ENCODE data around the gene CDC42SE1.
A peak's percentile ranks its signal among the peaks of the same experiment; 100 is the strongest.

The CDC42SE1 gene

GRCh38 chr1:151058692-151059091 lies 730 bp downstream of the CDC42SE1 start:
- DNase-seq (ENCODE audit: insufficient read length, low spot score) (no peak), FAIRE-seq (no peak)
- TF ChIP-seq SPI1 (IDR thresholded peaks at IDR 0.05; ENCODE audit: low read depth, low read length) (no peak), POLR2A (IDR thresholded peaks at IDR 0.05; ENCODE audit: low read depth, low read length) (no peak), POLR2AphosphoS5 (IDR thresholded peaks at IDR 0.05; ENCODE audit: low read depth, low read length) (no peak), PAX5 (IDR thresholded peaks at IDR 0.05; ENCODE audit: insufficient read depth, low read length, severe bottlenecking) (no peak)

DNA sequence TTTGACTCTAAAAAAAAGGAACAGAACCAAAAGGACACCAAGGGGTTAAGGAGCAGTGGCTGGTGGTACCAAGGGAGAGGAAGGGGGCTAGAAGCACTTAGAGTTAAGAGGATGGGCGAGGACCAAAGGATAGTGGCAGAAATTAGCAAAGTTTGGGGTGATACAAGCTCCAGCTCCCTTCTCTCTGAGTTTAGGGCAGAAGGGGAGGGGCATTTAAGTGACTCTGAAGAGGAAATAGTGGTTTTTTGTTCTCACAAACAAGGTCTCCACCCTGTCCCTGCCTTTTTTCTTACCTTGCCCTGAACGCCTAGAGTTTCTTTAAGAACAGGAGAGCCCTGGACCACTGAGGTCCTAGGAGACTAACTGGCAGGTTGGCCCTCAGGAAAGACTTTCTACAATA lies 3.3 kb downstream of the CDC42SE1 start:
- FAIRE-seq (no peak), DNase-seq (ENCODE audit: insufficient read length, low spot score) (no peak)
- TF ChIP-seq POLR2AphosphoS5 (IDR thresholded peaks at IDR 0.05; ENCODE audit: low read depth, low read length) (no peak), POLR2A (IDR thresholded peaks at IDR 0.05; ENCODE audit: low read depth, low read length) (peak; percentile 30; the same call in 1 of the 2 replicates)

DNA sequence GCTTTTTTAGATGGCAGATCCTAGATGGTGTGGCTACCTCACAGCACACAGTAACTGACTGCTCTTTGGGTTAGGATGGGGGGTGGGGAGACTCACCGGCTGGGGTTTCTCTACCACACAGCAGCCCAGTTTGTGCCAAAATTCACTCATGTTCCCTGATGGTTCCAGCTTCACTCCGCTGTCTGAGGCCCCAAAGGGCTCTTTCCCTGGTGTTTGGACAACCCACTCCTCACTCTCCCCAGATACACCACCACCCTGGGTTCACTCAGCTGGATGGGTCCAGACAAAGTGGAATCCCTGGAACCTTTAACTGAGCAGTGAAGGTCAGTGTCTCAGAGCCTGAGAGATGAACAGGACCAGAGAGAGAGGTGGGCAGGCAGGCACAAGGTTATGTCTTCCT lies 3.8 kb downstream of the CDC42SE1 start:
- no peak for DNase-seq (ENCODE audit: insufficient read length, low spot score)
- no peak for FAIRE-seq
- TF ChIP-seq PAX5 (IDR thresholded peaks at IDR 0.05; ENCODE audit: insufficient read depth, low read length, severe bottlenecking) (no peak), POLR2AphosphoS5 (IDR thresholded peaks at IDR 0.05; ENCODE audit: low read depth, low read length) (no peak; the same call in 1 of the 2 replicates), SPI1 (IDR thresholded peaks at IDR 0.05; ENCODE audit: low read depth, low read length) (no peak), POU2F2 (IDR thresholded peaks at IDR 0.05; ENCODE audit: low read depth, low read length) (no peak), POLR2A (IDR thresholded peaks at IDR 0.05; ENCODE audit: low read depth, low read length) (no peak), TAF1 (IDR thresholded peaks at IDR 0.05; ENCODE audit: low read depth, low read length) (no peak)

DNA sequence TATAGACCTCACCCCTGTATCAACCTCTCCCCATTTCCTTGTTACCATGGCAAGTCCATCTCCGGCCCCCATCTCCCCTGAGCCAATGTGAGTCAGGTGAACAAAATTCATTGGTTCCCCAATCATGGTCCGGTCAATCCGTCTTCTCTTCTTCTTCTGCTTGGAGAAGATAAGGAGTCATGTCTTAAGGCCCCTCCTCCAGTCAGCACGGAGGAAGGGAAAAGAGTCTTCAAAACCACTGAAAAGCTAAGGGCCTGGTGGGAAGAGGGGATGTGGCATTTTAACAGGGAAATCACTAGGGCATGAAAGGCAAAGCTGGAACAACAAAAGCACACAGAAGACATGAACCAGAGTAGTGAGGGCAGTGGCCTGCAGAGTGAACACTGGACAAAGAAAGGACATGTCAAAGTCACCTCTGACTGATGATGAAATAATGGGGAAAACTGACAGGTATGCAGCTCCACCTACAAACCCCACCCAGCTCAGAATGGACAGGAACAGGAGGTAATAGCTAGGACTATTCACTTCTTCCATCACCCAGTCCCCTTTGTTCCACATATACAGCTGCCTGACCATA lies 4.4 kb downstream of the CDC42SE1 start:
- TF ChIP-seq SPI1 (IDR thresholded peaks at IDR 0.05; ENCODE audit: low read depth, low read length) (no peak), TAF1 (IDR thresholded peaks at IDR 0.05; ENCODE audit: low read depth, low read length) (no peak), POLR2AphosphoS5 (IDR thresholded peaks at IDR 0.05; ENCODE audit: low read depth, low read length) (no peak), POLR2A (IDR thresholded peaks at IDR 0.05; ENCODE audit: low read depth, low read length) (no peak), POU2F2 (IDR thresholded peaks at IDR 0.05; ENCODE audit: low read depth, low read length) (no peak), PAX5 (IDR thresholded peaks at IDR 0.05; ENCODE audit: insufficient read depth, low read length, severe bottlenecking) (no peak)
- DNase-seq (ENCODE audit: insufficient read length, low spot score): no peak
- no peak for FAIRE-seq

DNA sequence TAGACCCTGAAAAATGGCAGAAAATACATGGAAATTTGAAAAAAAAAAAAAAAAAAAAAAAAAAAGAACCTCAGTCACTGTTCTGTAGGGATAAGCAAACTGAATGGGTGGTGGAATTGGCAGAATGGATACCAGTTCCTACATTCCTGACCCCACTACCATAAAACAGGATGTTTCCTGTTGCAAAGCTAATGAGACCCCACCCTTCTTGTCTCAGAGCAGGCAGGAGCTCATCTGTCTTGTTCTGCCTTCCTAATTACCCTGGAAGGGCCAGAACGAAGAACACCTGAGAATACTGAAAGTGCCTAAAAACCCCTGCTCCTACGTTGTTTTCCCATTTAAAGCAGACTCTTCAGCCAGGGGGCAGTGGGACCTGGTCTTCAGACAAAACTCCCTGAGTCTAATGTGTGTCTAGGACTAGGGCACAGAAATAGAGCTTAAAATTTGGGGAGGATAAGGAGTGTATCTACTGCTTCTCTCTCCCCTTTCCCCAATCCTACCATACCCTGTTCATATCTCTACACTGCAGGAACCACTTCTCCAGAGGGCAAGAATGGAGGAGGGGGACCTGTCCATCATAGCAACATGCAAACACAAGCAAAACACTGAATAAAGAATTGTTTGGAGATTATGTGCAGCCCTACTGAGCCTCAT lies 7.9 kb downstream of the CDC42SE1 start:
- FAIRE-seq (no peak), DNase-seq (ENCODE audit: insufficient read length, low spot score) (no peak)
- TF ChIP-seq POU2F2 (IDR thresholded peaks at IDR 0.05; ENCODE audit: low read depth, low read length): 0 out of 2 replicates have a peak, but pooled peaks have one; percentile 9
- TF ChIP-seq POLR2AphosphoS5 (IDR thresholded peaks at IDR 0.05; ENCODE audit: low read depth, low read length): peak; percentile 62
- TF ChIP-seq TAF1 (IDR thresholded peaks at IDR 0.05; ENCODE audit: low read depth, low read length): no peak
- no peak for TF ChIP-seq SPI1 (IDR thresholded peaks at IDR 0.05; ENCODE audit: low read depth, low read length)
- peak; percentile 59 for TF ChIP-seq POLR2A (IDR thresholded peaks at IDR 0.05; ENCODE audit: low read depth, low read length)

GRCh38 chr1:151050051-151050688 lies 9.3 kb downstream of the CDC42SE1 start:
- TF ChIP-seq PAX5 (IDR thresholded peaks at IDR 0.05; ENCODE audit: insufficient read depth, low read length, severe bottlenecking): no peak
- TF ChIP-seq POLR2A (IDR thresholded peaks at IDR 0.05; ENCODE audit: low read depth, low read length): peak; percentile 51; the same call in 1 of the 2 replicates
- DNase-seq (ENCODE audit: insufficient read length, low spot score) (no peak), FAIRE-seq (no peak)

- TF ChIP-seq POLR2A (IDR thresholded peaks at IDR 0.05; ENCODE audit: low read depth, low read length): no peak
- TF ChIP-seq POU2F2 (IDR thresholded peaks at IDR 0.05; ENCODE audit: low read depth, low read length): no peak
- TF ChIP-seq POLR2AphosphoS5 (IDR thresholded peaks at IDR 0.05; ENCODE audit: low read depth, low read length): peak; percentile 57; the same call in 1 of the 2 replicates
- no peak for DNase-seq (ENCODE audit: insufficient read length, low spot score)
- no peak for FAIRE-seq
Measured at GRCh38 chr1:151049458-151049857, 10.0 kb downstream of the CDC42SE1 start.

DNA sequence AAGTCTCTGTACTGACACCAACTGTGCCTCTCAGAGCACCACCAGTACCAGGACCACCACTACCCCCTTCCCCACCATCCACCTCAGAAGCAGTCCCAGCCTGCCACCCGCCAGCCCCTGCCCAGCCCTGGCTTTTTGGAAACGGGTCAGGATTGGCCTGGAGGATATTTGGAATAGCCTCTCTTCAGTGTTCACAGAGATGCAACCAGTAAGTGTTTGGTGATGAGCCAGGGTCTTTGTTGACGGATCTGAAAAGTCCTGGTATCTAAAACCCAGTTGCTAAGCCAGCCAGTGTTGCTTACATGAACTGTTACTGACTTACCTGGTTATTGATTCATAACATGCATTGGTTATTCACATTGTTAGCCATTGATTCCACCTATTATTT lies 10.8 kb downstream of the CDC42SE1 start:
- TF ChIP-seq SPI1 (IDR thresholded peaks at IDR 0.05; ENCODE audit: low read depth, low read length): no peak
- DNase-seq (ENCODE audit: insufficient read length, low spot score) (no peak), FAIRE-seq (no peak)

DNA sequence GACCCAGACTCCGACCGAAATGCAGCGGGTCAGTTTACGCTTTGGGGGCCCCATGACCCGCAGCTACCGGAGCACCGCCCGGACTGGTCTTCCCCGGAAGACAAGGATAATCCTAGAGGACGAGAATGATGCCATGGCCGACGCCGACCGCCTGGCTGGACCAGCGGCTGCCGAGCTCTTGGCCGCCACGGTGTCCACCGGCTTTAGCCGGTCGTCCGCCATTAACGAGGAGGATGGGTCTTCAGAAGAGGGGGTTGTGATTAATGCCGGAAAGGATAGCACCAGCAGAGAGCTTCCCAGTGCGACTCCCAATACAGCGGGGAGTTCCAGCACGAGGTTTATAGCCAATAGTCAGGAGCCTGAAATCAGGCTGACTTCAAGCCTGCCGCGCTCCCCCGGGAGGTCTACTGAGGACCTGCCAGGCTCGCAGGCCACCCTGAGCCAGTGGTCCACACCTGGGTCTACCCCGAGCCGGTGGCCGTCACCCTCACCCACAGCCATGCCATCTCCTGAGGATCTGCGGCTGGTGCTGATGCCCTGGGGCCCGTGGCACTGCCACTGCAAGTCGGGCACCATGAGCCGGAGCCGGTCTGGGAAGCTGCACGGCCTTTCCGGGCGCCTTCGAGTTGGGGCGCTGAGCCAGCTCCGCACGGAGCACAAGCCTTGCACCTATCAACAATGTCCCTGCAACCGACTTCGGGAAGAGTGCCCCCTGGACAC lies 11.3 kb downstream of the CDC42SE1 start:
- DNase-seq (ENCODE audit: insufficient read length, low spot score): peak; percentile 67
- TF ChIP-seq SPI1 (IDR thresholded peaks at IDR 0.05; ENCODE audit: low read depth, low read length): no peak
- peak; percentile 63 for TF ChIP-seq POLR2AphosphoS5 (IDR thresholded peaks at IDR 0.05; ENCODE audit: low read depth, low read length)
- no peak for TF ChIP-seq POU2F2 (IDR thresholded peaks at IDR 0.05; ENCODE audit: low read depth, low read length)
- TF ChIP-seq POLR2A (IDR thresholded peaks at IDR 0.05; ENCODE audit: low read depth, low read length): 0 out of 2 replicates have a peak, but pooled peaks have one; percentile 23
- TF ChIP-seq PAX5 (IDR thresholded peaks at IDR 0.05; ENCODE audit: insufficient read depth, low read length, severe bottlenecking): no peak
- no peak for TF ChIP-seq TAF1 (IDR thresholded peaks at IDR 0.05; ENCODE audit: low read depth, low read length)
- peak; percentile 71 for FAIRE-seq

GRCh38 chr1:151047591-151047924 lies 11.9 kb downstream of the CDC42SE1 start, which contains the start of gene C1orf56:
TSS of gene C1orf56 (plus strand) at chr1:151047751. CDS start at chr1:151047848, 97 bp downstream.
- FAIRE-seq (peak; percentile 71), DNase-seq (ENCODE audit: insufficient read length, low spot score) (peak; percentile 79)

More at GRCh38 chr1:151047591-151047924, 11.9 kb downstream of the CDC42SE1 start, which contains the start of gene C1orf56:
- TF ChIP-seq POLR2AphosphoS5 (IDR thresholded peaks at IDR 0.05; ENCODE audit: low read depth, low read length) (no peak), POLR2A (IDR thresholded peaks at IDR 0.05; ENCODE audit: low read depth, low read length) (0 out of 2 replicates have a peak, but pooled peaks have one; percentile 45)
